ENCODE results near the gene RNASE1. TPM values are rescaled to one million over a fixed set of nuclear protein-coding genes. Genes with fewer than 3 reads are reported as not detected.
"Not testable (repeated sequence)": the region's sequence is repeated elsewhere in the genome, so short reads cannot be mapped to it uniquely, and the experiment has no call there.

The RNASE1 gene
- total and polyA plus RNA-seq, 4 donors: 5.8 to 37.9 (median 22.1) TPM

GRCh38 chr14:20768593-20768892 lies 34.1 kb downstream of the RNASE1 start:
- DNase-seq (ENCODE audit: low spot score): no peak
- Histone ChIP-seq H3K4me1 (ENCODE audit: control insufficient read depth in 4 of 4, insufficient read depth in 4 of 4, low read length in 3 of 4) (no peaks in the 10 kb centered on the region), H3K27ac (ENCODE audit: low read depth in 1 of 2, low read length in 2 of 2) (no peak overlapping the region), H3K9ac (ENCODE audit: low read depth in 1 of 2, low read length in 2 of 2) (no peak overlapping the region), H3K4me3 (ENCODE audit: low read depth in 1 of 3, low read length in 3 of 3) (no peak overlapping the region), H3K27me3 (ENCODE audit: control insufficient read depth in 4 of 4, insufficient read depth in 4 of 4, low read length in 3 of 4) (peaks cover 0 to 3% (median 0%) of the 10 kb centered on the region in 4 donors), H3K36me3 (ENCODE audit: control insufficient read depth in 4 of 4, insufficient read depth in 3 of 4, low read depth in 1 of 4, low read length in 3 of 4) (no peaks in the 10 kb centered on the region), H3K9me3 (ENCODE audit: control insufficient read depth in 4 of 4, low read length in 3 of 4) (no peaks in the 10 kb centered on the region)
- TF ChIP-seq RXRA (IDR thresholded peaks at IDR 0.05) (no peak), CTCF (IDR thresholded peaks at IDR 0.05; ENCODE audit: low read depth, low read length, missing input control) (no peak), MAX (IDR thresholded peaks at IDR 0.05) (no peak), GABPA (IDR thresholded peaks at IDR 0.05 in 1 of 2, conservative IDR thresholded peaks at IDR 0.05 in 1 of 2) (no peak), NR2F2 (IDR thresholded peaks at IDR 0.05) (no peak), FOXA1 (IDR thresholded peaks at IDR 0.05) (no peak), FOXA2 (IDR thresholded peaks at IDR 0.05) (no peak), YY1 (IDR thresholded peaks at IDR 0.05) (no peak), HNF4G (IDR thresholded peaks at IDR 0.05) (no peak), SP1 (IDR thresholded peaks at IDR 0.05) (no peak), EGR1 (IDR thresholded peaks at IDR 0.05; ENCODE audit: low read depth in 2 of 2) (no peak), RAD21 (IDR thresholded peaks at IDR 0.05) (no peak), TAF1 (conservative IDR thresholded peaks at IDR 0.05) (no peak), JUND (IDR thresholded peaks at IDR 0.05) (no peak)
- TF ChIP-seq, protein P1, sequence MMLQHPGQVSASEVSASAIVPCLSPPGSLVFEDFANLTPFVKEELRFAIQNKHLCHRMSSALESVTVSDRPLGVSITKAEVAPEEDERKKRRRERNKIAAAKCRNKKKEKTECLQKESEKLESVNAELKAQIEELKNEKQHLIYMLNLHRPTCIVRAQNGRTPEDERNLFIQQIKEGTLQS (IDR thresholded peaks at IDR 0.05): no peak
- TF ChIP-seq, protein P2, sequence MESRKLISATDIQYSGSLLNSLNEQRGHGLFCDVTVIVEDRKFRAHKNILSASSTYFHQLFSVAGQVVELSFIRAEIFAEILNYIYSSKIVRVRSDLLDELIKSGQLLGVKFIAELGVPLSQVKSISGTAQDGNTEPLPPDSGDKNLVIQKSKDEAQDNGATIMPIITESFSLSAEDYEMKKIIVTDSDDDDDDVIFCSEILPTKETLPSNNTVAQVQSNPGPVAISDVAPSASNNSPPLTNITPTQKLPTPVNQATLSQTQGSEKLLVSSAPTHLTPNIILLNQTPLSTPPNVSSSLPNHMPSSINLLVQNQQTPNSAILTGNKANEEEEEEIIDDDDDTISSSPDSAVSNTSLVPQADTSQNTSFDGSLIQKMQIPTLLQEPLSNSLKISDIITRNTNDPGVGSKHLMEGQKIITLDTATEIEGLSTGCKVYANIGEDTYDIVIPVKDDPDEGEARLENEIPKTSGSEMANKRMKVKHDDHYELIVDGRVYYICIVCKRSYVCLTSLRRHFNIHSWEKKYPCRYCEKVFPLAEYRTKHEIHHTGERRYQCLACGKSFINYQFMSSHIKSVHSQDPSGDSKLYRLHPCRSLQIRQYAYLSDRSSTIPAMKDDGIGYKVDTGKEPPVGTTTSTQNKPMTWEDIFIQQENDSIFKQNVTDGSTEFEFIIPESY (IDR thresholded peaks at IDR 0.05): no peak
- TF ChIP-seq, protein P3, sequence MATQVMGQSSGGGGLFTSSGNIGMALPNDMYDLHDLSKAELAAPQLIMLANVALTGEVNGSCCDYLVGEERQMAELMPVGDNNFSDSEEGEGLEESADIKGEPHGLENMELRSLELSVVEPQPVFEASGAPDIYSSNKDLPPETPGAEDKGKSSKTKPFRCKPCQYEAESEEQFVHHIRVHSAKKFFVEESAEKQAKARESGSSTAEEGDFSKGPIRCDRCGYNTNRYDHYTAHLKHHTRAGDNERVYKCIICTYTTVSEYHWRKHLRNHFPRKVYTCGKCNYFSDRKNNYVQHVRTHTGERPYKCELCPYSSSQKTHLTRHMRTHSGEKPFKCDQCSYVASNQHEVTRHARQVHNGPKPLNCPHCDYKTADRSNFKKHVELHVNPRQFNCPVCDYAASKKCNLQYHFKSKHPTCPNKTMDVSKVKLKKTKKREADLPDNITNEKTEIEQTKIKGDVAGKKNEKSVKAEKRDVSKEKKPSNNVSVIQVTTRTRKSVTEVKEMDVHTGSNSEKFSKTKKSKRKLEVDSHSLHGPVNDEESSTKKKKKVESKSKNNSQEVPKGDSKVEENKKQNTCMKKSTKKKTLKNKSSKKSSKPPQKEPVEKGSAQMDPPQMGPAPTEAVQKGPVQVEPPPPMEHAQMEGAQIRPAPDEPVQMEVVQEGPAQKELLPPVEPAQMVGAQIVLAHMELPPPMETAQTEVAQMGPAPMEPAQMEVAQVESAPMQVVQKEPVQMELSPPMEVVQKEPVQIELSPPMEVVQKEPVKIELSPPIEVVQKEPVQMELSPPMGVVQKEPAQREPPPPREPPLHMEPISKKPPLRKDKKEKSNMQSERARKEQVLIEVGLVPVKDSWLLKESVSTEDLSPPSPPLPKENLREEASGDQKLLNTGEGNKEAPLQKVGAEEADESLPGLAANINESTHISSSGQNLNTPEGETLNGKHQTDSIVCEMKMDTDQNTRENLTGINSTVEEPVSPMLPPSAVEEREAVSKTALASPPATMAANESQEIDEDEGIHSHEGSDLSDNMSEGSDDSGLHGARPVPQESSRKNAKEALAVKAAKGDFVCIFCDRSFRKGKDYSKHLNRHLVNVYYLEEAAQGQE (IDR thresholded peaks at IDR 0.05): no peak
- 77% methylated on average over 3 of the region's 3 CpGs for whole genome bisulfite sequencing

DNA sequence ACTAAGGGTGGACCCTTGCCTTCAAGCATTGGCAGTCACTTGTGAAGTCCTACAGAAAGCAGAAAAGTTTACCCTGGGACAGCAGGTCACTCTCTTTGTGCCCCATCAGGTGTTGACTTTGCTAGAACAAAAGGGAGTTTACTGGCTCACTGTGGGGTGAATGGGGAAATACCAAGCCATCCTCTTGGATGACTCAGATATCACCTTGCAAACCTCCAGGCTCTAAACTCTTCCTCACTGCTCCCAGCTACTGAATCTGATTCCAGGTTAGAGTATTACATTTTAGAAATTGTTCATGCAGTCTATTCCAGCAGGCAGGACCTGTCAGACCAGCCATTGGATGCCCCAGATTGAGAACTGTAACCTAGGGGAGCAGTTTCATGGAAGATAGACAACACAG lies 41.7 kb downstream of the RNASE1 start:
- no peaks in the 10 kb centered on the region for H3K27me3 ChIP-seq (ENCODE audit: control insufficient read depth in 4 of 4, insufficient read depth in 4 of 4, low read length in 3 of 4)
- no peak overlapping the region for H3K4me3 ChIP-seq (ENCODE audit: low read depth in 1 of 3, low read length in 3 of 3)
- no peaks in the 10 kb centered on the region for H3K9me3 ChIP-seq (ENCODE audit: control insufficient read depth in 4 of 4, low read length in 3 of 4)
- TF ChIP-seq RXRA (IDR thresholded peaks at IDR 0.05): no peak
- TF ChIP-seq NR2F2 (IDR thresholded peaks at IDR 0.05): no peak
- no peak for TF ChIP-seq MAX (IDR thresholded peaks at IDR 0.05)
- TF ChIP-seq, protein P2 (IDR thresholded peaks at IDR 0.05): no peak
- no peak for TF ChIP-seq FOXA1 (IDR thresholded peaks at IDR 0.05)
- TF ChIP-seq EGR1 (IDR thresholded peaks at IDR 0.05; ENCODE audit: low read depth in 2 of 2): no peak
- H3K36me3 ChIP-seq (ENCODE audit: control insufficient read depth in 4 of 4, insufficient read depth in 3 of 4, low read depth in 1 of 4, low read length in 3 of 4): no peaks in the 10 kb centered on the region
- H3K4me1 ChIP-seq (ENCODE audit: control insufficient read depth in 4 of 4, insufficient read depth in 4 of 4, low read length in 3 of 4): no peaks in the 10 kb centered on the region
- H3K27ac ChIP-seq (ENCODE audit: low read depth in 1 of 2, low read length in 2 of 2): no peak overlapping the region
- DNase-seq (ENCODE audit: low spot score): no peak
- H3K9ac ChIP-seq (ENCODE audit: low read depth in 1 of 2, low read length in 2 of 2): no peak overlapping the region

DNA sequence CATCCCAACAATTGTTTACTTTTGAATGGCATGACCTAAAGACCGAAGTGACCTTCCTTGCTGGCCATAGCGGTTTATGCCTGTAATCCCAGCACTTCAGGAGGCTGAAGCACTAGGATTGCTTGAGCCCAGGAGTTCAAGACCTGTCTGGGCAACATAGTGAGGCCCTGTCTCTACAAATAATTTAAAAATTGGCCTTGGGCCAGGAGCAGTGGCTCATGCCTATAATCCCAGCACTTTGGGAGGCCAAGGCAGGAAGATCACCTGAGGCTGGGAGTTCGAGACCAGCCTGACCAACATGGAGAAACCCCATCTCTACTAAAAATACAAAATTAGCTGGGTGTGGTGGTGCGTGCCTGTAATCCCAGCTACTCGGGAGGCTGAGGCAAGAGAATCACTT lies 43.2 kb downstream of the RNASE1 start:
- not testable (repeated sequence) for H3K36me3 ChIP-seq (ENCODE audit: control insufficient read depth in 4 of 4, insufficient read depth in 3 of 4, low read depth in 1 of 4, low read length in 3 of 4); DNase-seq (ENCODE audit: low spot score); H3K27me3 ChIP-seq (ENCODE audit: control insufficient read depth in 4 of 4, insufficient read depth in 4 of 4, low read length in 3 of 4); H3K4me1 ChIP-seq (ENCODE audit: control insufficient read depth in 4 of 4, insufficient read depth in 4 of 4, low read length in 3 of 4); H3K4me3 ChIP-seq (ENCODE audit: low read depth in 1 of 3, low read length in 3 of 3); H3K9ac ChIP-seq (ENCODE audit: low read depth in 1 of 2, low read length in 2 of 2); H3K27ac ChIP-seq (ENCODE audit: low read depth in 1 of 2, low read length in 2 of 2); H3K9me3 ChIP-seq (ENCODE audit: control insufficient read depth in 4 of 4, low read length in 3 of 4)
- 90% methylated on average over 5 of the region's 5 CpGs for WGBS
